Measurements from ENCODE around the gene CFAP20DC. TPM values are rescaled to one million over a fixed set of nuclear protein-coding genes. Genes with fewer than 3 reads are reported as not detected.

Gene CFAP20DC
- total and polyA plus RNA-seq, 2 experiments from 2014 or later, result 7.4 to 11.4 TPM

- Mint-ChIP-seq H3K9me3 (no peaks in the 10 kb centered on the region), H3K27ac (no peak overlapping the region), H3K4me3 (no peak overlapping the region), H3K27me3 (ENCODE audit: insufficient read depth, low read depth, poor library complexity) (no peaks in the 10 kb centered on the region), H3K36me3 (ENCODE audit: low read depth) (no peaks in the 10 kb centered on the region), H3K4me1 (peaks cover 4% of the 10 kb centered on the region; the same call in 2 of the 3 replicates)
- Histone ChIP-seq H4K20me1 (replicated peaks; ENCODE audit: insufficient read depth) (no peaks in the 10 kb centered on the region), H3K27ac (ENCODE audit: low read depth) (no peak overlapping the region), H3K4me1 (ENCODE audit: insufficient read depth) (no peaks in the 10 kb centered on the region), H3K79me2 (replicated peaks; ENCODE audit: insufficient read depth) (no peaks in the 10 kb centered on the region), H3K4me2 (no peak overlapping the region), H3K27me3 (ENCODE audit: insufficient read depth) (no peaks in the 10 kb centered on the region), H3K4me3 (no peak overlapping the region), H2AFZ (no peak overlapping the region), H3F3A (replicated peaks; ENCODE audit: low read depth) (no peaks in the 10 kb centered on the region), H3K36me3 (ENCODE audit: insufficient read depth) (no peaks in the 10 kb centered on the region), H3K9me2 (ENCODE audit: insufficient read depth) (no peaks in the 10 kb centered on the region)
- no peak for TF ChIP-seq POLR2AphosphoS5 (IDR thresholded peaks at IDR 0.05; ENCODE audit: low read depth)
- no peak for TF ChIP-seq REST (IDR thresholded peaks at IDR 0.05; ENCODE audit: unreplicated experiment)
- no peak for TF ChIP-seq ZNF462 (CRISPR knock-in tag; IDR thresholded peaks at IDR 0.05)
- no peak for TF ChIP-seq ZNF114 (CRISPR knock-in tag; IDR thresholded peaks at IDR 0.05)
- TF ChIP-seq JUNB (IDR thresholded peaks at IDR 0.05; ENCODE audit: unreplicated experiment), result no peak
- TF ChIP-seq CREB1 (CRISPR knock-in tag; IDR thresholded peaks at IDR 0.05; ENCODE audit: low read depth), result no peak
- TF ChIP-seq CTCF (conservative IDR thresholded peaks at IDR 0.05; ENCODE audit: low read depth in 2 of 2), result no peak
- TF ChIP-seq NANOG (IDR thresholded peaks at IDR 0.05; ENCODE audit: borderline replicate concordance), result no peak
- no peak for TF ChIP-seq ZNF331 (CRISPR knock-in tag; IDR thresholded peaks at IDR 0.05; ENCODE audit: low read depth)
- no peak for TF ChIP-seq EZH2phosphoT487 (IDR thresholded peaks at IDR 0.05; ENCODE audit: unreplicated experiment)
- TF ChIP-seq ETS1 (IDR thresholded peaks at IDR 0.05), result no peak
- no peak for TF ChIP-seq STAT1 (IDR thresholded peaks at IDR 0.05; ENCODE audit: unreplicated experiment)
- no peak for TF ChIP-seq EZH2 (IDR thresholded peaks at IDR 0.05; ENCODE audit: low read depth, unreplicated experiment)
- no peak for DNase-seq (ENCODE audit: low spot score)
- ATAC-seq, result no peak
Observed at GRCh38 chr3:58979840-58980239, 70.0 kb downstream of the CFAP20DC start.
